ENCODE results near the gene DLGAP1. TPM values are rescaled to one million over a fixed set of nuclear protein-coding genes. Genes with fewer than 3 reads are reported as not detected.

DLGAP1 gene
- total RNA-seq, 1 experiment from 2014 or later: 0.39 TPM

GRCh38 chr18:3753106-3753505 lies 702.0 kb downstream of the DLGAP1 start (continued):
- TF ChIP-seq, protein P1, sequence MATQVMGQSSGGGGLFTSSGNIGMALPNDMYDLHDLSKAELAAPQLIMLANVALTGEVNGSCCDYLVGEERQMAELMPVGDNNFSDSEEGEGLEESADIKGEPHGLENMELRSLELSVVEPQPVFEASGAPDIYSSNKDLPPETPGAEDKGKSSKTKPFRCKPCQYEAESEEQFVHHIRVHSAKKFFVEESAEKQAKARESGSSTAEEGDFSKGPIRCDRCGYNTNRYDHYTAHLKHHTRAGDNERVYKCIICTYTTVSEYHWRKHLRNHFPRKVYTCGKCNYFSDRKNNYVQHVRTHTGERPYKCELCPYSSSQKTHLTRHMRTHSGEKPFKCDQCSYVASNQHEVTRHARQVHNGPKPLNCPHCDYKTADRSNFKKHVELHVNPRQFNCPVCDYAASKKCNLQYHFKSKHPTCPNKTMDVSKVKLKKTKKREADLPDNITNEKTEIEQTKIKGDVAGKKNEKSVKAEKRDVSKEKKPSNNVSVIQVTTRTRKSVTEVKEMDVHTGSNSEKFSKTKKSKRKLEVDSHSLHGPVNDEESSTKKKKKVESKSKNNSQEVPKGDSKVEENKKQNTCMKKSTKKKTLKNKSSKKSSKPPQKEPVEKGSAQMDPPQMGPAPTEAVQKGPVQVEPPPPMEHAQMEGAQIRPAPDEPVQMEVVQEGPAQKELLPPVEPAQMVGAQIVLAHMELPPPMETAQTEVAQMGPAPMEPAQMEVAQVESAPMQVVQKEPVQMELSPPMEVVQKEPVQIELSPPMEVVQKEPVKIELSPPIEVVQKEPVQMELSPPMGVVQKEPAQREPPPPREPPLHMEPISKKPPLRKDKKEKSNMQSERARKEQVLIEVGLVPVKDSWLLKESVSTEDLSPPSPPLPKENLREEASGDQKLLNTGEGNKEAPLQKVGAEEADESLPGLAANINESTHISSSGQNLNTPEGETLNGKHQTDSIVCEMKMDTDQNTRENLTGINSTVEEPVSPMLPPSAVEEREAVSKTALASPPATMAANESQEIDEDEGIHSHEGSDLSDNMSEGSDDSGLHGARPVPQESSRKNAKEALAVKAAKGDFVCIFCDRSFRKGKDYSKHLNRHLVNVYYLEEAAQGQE (IDR thresholded peaks at IDR 0.05; ENCODE audit: low read depth): no peak
- TF ChIP-seq TCF7L2 (IDR thresholded peaks at IDR 0.05; ENCODE audit: borderline replicate concordance, extremely low read depth, insufficient read depth, insufficient read length): no peak
- no peak for TF ChIP-seq EGR1 (IDR thresholded peaks at IDR 0.05; ENCODE audit: low read depth)
- no peak for TF ChIP-seq MAX (IDR thresholded peaks at IDR 0.05)
- no peak for TF ChIP-seq JUND (IDR thresholded peaks at IDR 0.05)
- no peak for TF ChIP-seq POLR2A (IDR thresholded peaks at IDR 0.05; ENCODE audit: borderline replicate concordance, extremely low read depth, insufficient read depth, insufficient read length)
- TF ChIP-seq CEBPB (IDR thresholded peaks at IDR 0.05; ENCODE audit: low read depth): no peak

DNA sequence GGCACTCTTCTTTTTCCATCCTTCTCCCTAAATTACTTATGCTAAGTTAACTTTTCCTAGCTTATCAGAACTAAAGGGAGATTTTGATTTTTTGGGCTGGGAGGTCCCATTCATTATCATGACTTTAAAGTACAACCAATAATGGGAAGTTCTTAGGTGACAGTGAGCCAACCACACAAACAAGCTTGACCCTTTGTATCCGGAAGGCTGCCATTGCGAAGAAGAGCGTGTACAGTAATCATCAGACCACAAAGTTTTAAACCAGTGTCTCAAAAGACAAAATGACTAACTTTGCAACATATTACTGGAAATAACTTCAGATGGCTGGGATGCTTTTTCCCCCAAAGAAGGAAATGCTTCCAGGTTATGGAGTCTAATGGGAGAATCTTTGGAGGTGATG lies 707.0 kb downstream of the DLGAP1 start:
- POLR2A ChIA-PET: no interaction called here
- ATAC-seq: no peak
- TF ChIP-seq ZNF274 (IDR thresholded peaks at IDR 0.05; ENCODE audit: low read depth, low read length) (no peak), POLR2A (IDR thresholded peaks at IDR 0.05; ENCODE audit: borderline replicate concordance, extremely low read depth, insufficient read depth, insufficient read length) (no peak), TCF7L2 (IDR thresholded peaks at IDR 0.05; ENCODE audit: borderline replicate concordance, extremely low read depth, insufficient read depth, insufficient read length) (no peak), EZH2 (IDR thresholded peaks at IDR 0.05) (no peak), FOSL1 (IDR thresholded peaks at IDR 0.05; ENCODE audit: low read depth) (no peak), CEBPB (IDR thresholded peaks at IDR 0.05; ENCODE audit: low read depth) (no peak), SRF (IDR thresholded peaks at IDR 0.05; ENCODE audit: low read depth) (no peak), JUND (IDR thresholded peaks at IDR 0.05) (no peak), SIN3A (IDR thresholded peaks at IDR 0.05; ENCODE audit: low read depth) (no peak), RAD21 (IDR thresholded peaks at IDR 0.05; ENCODE audit: low read depth) (no peak), ELF1 (IDR thresholded peaks at IDR 0.05; ENCODE audit: borderline replicate concordance, low read depth) (no peak), POLR2AphosphoS5 (IDR thresholded peaks at IDR 0.05; ENCODE audit: low read depth, low read length) (no peak), YY1 (IDR thresholded peaks at IDR 0.05; ENCODE audit: extremely low read depth, insufficient replicate concordance, low read depth, low read length) (no peak)
- TF ChIP-seq, protein P1 (IDR thresholded peaks at IDR 0.05; ENCODE audit: low read depth): no peak
- TF ChIP-seq, protein P2, sequence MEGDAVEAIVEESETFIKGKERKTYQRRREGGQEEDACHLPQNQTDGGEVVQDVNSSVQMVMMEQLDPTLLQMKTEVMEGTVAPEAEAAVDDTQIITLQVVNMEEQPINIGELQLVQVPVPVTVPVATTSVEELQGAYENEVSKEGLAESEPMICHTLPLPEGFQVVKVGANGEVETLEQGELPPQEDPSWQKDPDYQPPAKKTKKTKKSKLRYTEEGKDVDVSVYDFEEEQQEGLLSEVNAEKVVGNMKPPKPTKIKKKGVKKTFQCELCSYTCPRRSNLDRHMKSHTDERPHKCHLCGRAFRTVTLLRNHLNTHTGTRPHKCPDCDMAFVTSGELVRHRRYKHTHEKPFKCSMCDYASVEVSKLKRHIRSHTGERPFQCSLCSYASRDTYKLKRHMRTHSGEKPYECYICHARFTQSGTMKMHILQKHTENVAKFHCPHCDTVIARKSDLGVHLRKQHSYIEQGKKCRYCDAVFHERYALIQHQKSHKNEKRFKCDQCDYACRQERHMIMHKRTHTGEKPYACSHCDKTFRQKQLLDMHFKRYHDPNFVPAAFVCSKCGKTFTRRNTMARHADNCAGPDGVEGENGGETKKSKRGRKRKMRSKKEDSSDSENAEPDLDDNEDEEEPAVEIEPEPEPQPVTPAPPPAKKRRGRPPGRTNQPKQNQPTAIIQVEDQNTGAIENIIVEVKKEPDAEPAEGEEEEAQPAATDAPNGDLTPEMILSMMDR (IDR thresholded peaks at IDR 0.05 in 2 of 3, conservative IDR thresholded peaks at IDR 0.05 in 1 of 3; ENCODE audit: borderline replicate concordance in 1 of 3, insufficient read depth in 1 of 3, low read depth in 2 of 3, low read length in 2 of 3): no peak

More for the DNA sequence above, 707.0 kb downstream of the DLGAP1 start:
- ChIA-PET CTCF (no interaction called here), RAD21 (ENCODE audit: low non-redundant PET in 1 of 2, low total read pairs in 2 of 2, uncharacterized antibody in 2 of 2, unreplicated experiment in 2 of 2) (no interaction called here)
- no TSS peak for BruUV-seq (replicated peaks)
- Histone ChIP-seq H3K9ac (ENCODE audit: low read length) (no peak overlapping the region), H3K4me2 (ENCODE audit: low read length) (no peak overlapping the region), H3K36me3 (ENCODE audit: control insufficient read depth in 1 of 2, insufficient read depth in 2 of 2, low read length in 2 of 2) (no peaks in the 10 kb centered on the region), H3K27ac (ENCODE audit: low read depth, low read length) (no peak overlapping the region), H3K79me2 (ENCODE audit: insufficient read depth, low read length) (no peaks in the 10 kb centered on the region), H2AFZ (ENCODE audit: low read depth, low read length, poor library complexity, severe bottlenecking) (no peak overlapping the region), H3K4me1 (ENCODE audit: control insufficient read depth in 1 of 2, insufficient read depth in 2 of 2, low read length in 2 of 2) (no peaks in the 10 kb centered on the region), H4K20me1 (ENCODE audit: insufficient read depth) (no peaks in the 10 kb centered on the region), H3K27me3 (ENCODE audit: insufficient read depth, low read length) (no peaks in the 10 kb centered on the region), H3K4me3 (replicated peaks in 1 of 2; ENCODE audit: low read depth in 1 of 2, low read length in 2 of 2) (no peak overlapping the region), H3K9me2 (ENCODE audit: insufficient read depth) (no peaks in the 10 kb centered on the region), H3K9me3 (ENCODE audit: control insufficient read depth in 1 of 2, insufficient read depth in 1 of 2, low read depth in 1 of 2, low read length in 2 of 2) (no peaks in the 10 kb centered on the region)
- no peak for DNase-seq (ENCODE audit: low read depth, low spot score)
- intact Hi-C loops (cut with micrococcal nuclease): no loop called here

All from HCT116 (cell line).